GM10248 (cell line): ENCODE results near the gene CHAF1A.

Experiments
- CTCF ChIA-PET: fragments of 300-600 bp; sonication (Branson Sonifier 250); formaldehyde crosslinking; extraction: SDS; loops from one replicate; lab custom pipeline; 2021; ENCODE audit warnings: antibody characterized with exemption; lab: Yijun Ruan, JAX
- POLR2A ChIA-PET: fragments of 350-650 bp; sonication (Branson Sonifier 250); formaldehyde crosslinking; extraction: SDS; loops from one replicate; lab custom pipeline; 2020; ENCODE audit warnings: antibody characterized with exemption; lab: Yijun Ruan, JAX
- DNase-seq: peaks from one replicate; pipeline ENCODE4 v3.0.0; 2012; ENCODE audit errors: extremely low spot score
- CTCF ChIP-seq: IDR thresholded peaks from 2 replicates; pipeline ENCODE4 v1.5.1; 2012; ENCODE audit warnings: mild to moderate bottlenecking, low read depth; ENCODE audit errors: extremely low read depth, missing control alignments, control extremely low read depth

The CHAF1A gene

DNA sequence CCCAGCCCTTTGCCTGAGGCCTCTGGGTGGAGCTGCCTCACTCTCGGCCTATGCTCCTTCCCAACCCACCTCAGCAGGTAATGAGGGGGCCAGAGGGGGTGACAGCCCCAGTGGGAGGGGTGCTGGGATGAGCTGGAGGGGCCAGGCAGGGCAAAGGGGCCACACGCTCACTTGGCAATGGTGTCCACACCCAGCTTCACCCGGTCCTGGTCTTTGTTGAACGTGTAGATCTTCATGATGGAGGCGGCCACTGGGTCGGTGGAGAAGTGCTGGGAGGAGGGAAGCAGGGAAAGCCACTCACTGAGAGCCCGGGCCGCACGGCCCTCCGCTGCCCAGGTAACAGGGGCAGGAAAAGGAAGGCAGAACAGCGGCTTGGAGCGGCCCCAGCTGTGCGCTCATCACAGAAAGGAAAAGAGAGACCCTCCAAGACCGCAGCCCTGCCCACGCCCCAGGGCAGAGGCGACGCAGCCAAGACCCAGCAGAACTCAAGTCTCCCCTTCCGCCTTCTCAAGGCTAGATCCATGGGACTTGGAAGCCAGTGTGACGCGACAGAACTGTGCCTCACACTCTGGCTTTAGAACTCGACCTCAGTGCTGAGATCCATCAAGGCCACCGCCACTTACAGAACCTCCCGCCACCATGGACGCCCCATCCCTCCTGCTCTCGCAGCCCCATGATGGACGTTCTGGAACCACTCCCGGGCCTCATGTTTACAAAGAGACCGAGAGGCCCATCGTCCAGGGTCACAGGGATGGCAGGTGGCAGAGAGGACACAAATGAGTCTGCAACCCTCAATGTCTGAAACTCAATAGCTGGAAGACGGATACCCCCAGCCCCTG lies 45.9 kb downstream of the CHAF1A start:
- TF ChIP-seq CTCF: no peak
- no peak for DNase-seq
- POLR2A ChIA-PET: no interaction called here
- CTCF ChIA-PET: interaction anchor here (1.2 to 1.6 kb wide), 2 partner anchors 12 kb away, joined by 3 read pairs; no protein-coding TSS in a partner anchor

DNA sequence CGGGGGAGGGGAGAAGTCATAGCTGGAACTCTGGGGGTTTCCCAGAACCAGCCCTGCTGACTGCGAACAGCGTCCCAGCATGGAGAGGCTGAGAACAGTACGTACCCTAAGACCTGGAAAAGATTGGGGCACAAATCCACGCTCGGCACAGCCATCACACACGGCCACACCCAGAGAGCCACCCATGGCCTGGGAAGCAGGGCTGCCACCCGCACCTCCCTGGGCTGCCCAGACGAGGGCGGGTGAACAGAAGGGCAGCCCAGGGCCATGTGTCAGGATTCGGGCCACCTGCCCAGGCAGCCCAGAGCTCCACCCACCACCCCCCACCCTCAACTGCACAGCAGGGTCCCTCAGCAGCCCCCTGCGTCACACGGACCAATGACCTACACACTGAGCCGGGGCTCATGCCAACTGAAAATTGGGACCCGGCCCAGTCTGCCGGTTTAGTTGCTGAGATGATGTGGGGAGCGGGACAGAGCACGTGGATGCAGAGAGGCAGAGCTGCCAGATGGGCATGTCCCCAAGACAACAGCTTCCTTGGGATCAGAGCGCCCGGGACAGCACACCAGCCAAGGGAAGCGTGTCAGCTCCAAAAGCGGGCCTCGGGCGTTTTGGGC lies 46.7 kb downstream of the CHAF1A start:
- DNase-seq: no peak
- ChIA-PET CTCF (interaction anchor here (1.6 kb wide), 1 partner anchor 12 kb away, joined by 3 read pairs; no protein-coding TSS in a partner anchor), POLR2A (no interaction called here)
- TF ChIP-seq CTCF: no peak

GRCh38 chr19:4449639-4450028 lies 47.2 kb downstream of the CHAF1A start:
- DNase-seq: no peak
- ChIA-PET POLR2A (interaction anchor here (0.6 kb wide), 1 partner anchor 44 kb away, joined by 3 read pairs; no protein-coding TSS in a partner anchor), CTCF (interaction anchor here (1.6 kb wide), 1 partner anchor 13 kb away, joined by 3 read pairs; no protein-coding TSS in a partner anchor)
- TF ChIP-seq CTCF: no peak

GRCh38 chr19:4452230-4452990 lies 50.0 kb downstream of the CHAF1A start:
- no peak for DNase-seq
- TF ChIP-seq CTCF: no peak
- POLR2A ChIA-PET: no interaction called here
- CTCF ChIA-PET: interaction anchor here (2.4 kb wide), 1 partner anchor 52 kb away, joined by 7 read pairs; the partner anchor contains the start of gene SH3GL1

- ChIA-PET CTCF (interaction anchor here (1.0 to 2.4 kb wide), 4 partner anchors 16 to 71 kb away, joined by 3 to 7 read pairs (median 4); partner anchors contain the start of gene SH3GL1), POLR2A (interaction anchor here (0.6 kb wide), 1 partner anchor 619 kb away, joined by 4 read pairs; no protein-coding TSS in a partner anchor)
- no peak for TF ChIP-seq CTCF
- DNase-seq: no peak
Observed at GRCh38 chr19:4453232-4454179, 51.1 kb downstream of the CHAF1A start.
